ENCODE measurements around the gene SMAD1. TPM values are rescaled to one million over a fixed set of nuclear protein-coding genes. Genes with fewer than 3 reads are reported as not detected.

The SMAD1 gene
- total and polyA plus RNA-seq, 2 of the 4 experiments (the other 2 are of a cell fraction): 11.6 to 17.6 TPM

DNA sequence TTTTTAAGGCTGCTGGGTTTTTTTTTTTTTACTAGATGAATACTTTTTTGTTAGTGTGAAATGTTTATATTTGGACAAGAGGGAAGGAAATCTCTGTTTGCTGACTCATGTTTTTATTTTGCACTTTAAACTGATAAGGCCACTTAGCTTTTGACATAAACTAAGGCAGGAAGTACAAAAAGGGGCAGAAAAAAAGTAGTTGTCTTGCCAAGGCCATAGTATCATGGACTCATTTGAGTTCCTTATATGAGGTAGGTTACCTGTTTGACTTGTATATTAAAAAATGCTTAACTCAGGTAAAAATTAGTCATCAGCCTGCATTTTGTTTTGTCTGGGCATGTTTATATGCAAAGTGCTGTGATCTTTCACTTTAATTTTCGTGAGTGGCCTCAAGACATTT, 26.0 kb downstream of the SMAD1 start:
- no CpG with 5 or more reads among the region's 1 CpG for WGBS, 2 experiments (ENCODE audit: extremely low coverage in 2 of 2, insufficient read length in 1 of 2)
- BruUV-seq (replicated peaks): no TSS peak
- Histone ChIP-seq H2AK5ac (ENCODE audit: low read depth, low read length) (no peak overlapping the region), H2AK9ac (replicated peaks; ENCODE audit: low read depth, low read length, poor library complexity) (no peak overlapping the region), H2BK15ac (ENCODE audit: low read depth, low read length) (no peak overlapping the region), H3K4ac (ENCODE audit: low read depth, low read length) (no peak overlapping the region), H4K91ac (ENCODE audit: insufficient read depth, low read depth, low read length) (no peak overlapping the region), H3K27ac (ENCODE audit: insufficient read depth, low read length) (no peak overlapping the region), H3K9ac (ENCODE audit: low read depth, low read length) (no peak overlapping the region), H3K4me2 (ENCODE audit: low read depth, low read length) (no peak overlapping the region), H3K56ac (ENCODE audit: extremely low read depth, insufficient read depth, low read length) (no peak overlapping the region), H3K14ac (replicated peaks; ENCODE audit: low read depth, low read length) (no peak overlapping the region), H2BK20ac (ENCODE audit: low read depth, low read length) (no peak overlapping the region), H4K5ac (ENCODE audit: low read depth, low read length) (no peak overlapping the region), H3K18ac (ENCODE audit: low read depth, low read length) (no peak overlapping the region), H3K4me3 (ENCODE audit: insufficient read depth, low read depth, low read length) (no peak overlapping the region), H4K8ac (ENCODE audit: low read depth in 2 of 2, low read length in 2 of 2) (no peak overlapping the region), H2BK5ac (ENCODE audit: low read depth, low read length, poor library complexity, severe bottlenecking) (no peak overlapping the region), H3K4me1 (ENCODE audit: control insufficient read depth, insufficient read depth, low read length) (no peaks in the 10 kb centered on the region), H3K9me1 (ENCODE audit: insufficient read depth, low read length) (no peaks in the 10 kb centered on the region), H3K36me3 (ENCODE audit: control insufficient read depth, insufficient read depth, low read length) (peaks cover 1% of the 10 kb centered on the region), H2BK120ac (ENCODE audit: low read depth, low read length) (no peak overlapping the region), H3K23ac (ENCODE audit: low read depth, low read length) (no peak overlapping the region), H3K27me3 (ENCODE audit: control insufficient read depth, insufficient read depth, low read length) (no peaks in the 10 kb centered on the region), H2AFZ (replicated peaks; ENCODE audit: low read length, poor library complexity) (no peak overlapping the region), H3K79me1 (ENCODE audit: low read depth in 1 of 2, low read length in 2 of 2) (peaks cover 4 to 9% of the 10 kb centered on the region in 2 experiments), H3K9me3 (ENCODE audit: control insufficient read depth, insufficient read depth, low read length) (peaks cover 2% of the 10 kb centered on the region; the same call in 1 of the 2 replicates), H4K20me1 (ENCODE audit: insufficient read depth, low read length) (peaks cover 5% of the 10 kb centered on the region; the same call in 1 of the 2 replicates)
- peak; percentile 27 for ATAC-seq (ENCODE audit: low read depth)
- dilution Hi-C loops (cut with HindIII; ENCODE audit: low sequenced_read_pairs, unreplicated experiment): no loop called here
- CTCF ChIA-PET: interaction anchor here (0.7 to 1.2 kb wide), 2 partner anchors 13 to 54 kb away, joined by 3 read pairs; no protein-coding TSS in a partner anchor
- POLR2A ChIA-PET (ENCODE audit: unreplicated experiment): no interaction called here
- TF ChIP-seq CEBPB (IDR thresholded peaks at IDR 0.05; ENCODE audit: low read depth, low read length): no peak
- no peak for TF ChIP-seq RAD21 (IDR thresholded peaks at IDR 0.05; ENCODE audit: low read length)
- peak; percentile 93 for TF ChIP-seq MAFK (IDR thresholded peaks at IDR 0.05; ENCODE audit: low read depth, low read length)
- no peak for TF ChIP-seq RCOR1 (IDR thresholded peaks at IDR 0.05; ENCODE audit: insufficient replicate concordance, low read length)
- TF ChIP-seq RFX5 (IDR thresholded peaks at IDR 0.05; ENCODE audit: low read depth, low read length): no peak
- TF ChIP-seq, protein P1, sequence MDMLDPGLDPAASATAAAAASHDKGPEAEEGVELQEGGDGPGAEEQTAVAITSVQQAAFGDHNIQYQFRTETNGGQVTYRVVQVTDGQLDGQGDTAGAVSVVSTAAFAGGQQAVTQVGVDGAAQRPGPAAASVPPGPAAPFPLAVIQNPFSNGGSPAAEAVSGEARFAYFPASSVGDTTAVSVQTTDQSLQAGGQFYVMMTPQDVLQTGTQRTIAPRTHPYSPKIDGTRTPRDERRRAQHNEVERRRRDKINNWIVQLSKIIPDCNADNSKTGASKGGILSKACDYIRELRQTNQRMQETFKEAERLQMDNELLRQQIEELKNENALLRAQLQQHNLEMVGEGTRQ (IDR thresholded peaks at IDR 0.05; ENCODE audit: low read depth, low read length): no peak
- no peak for TF ChIP-seq SMC3 (IDR thresholded peaks at IDR 0.05; ENCODE audit: low read depth, low read length)
- no peak for TF ChIP-seq FOS (IDR thresholded peaks at IDR 0.05; ENCODE audit: low read depth, low read length)
- TF ChIP-seq NFE2L2 (IDR thresholded peaks at IDR 0.05; ENCODE audit: low read depth, low read length): peak; percentile 57
- in situ Hi-C loops (cut with MboI; ENCODE audit: low sequenced_read_pairs): no loop called here
- peak; percentile 56 for DNase-seq
- intact Hi-C loops (cut with micrococcal nuclease): no loop called here
